HG02840 (cell line): ENCODE data around the gene OR4D10.

Source experiments
- ATAC-seq: cut with Tn5 transposase; IDR thresholded peaks from one replicate; pipeline ENCODE4 v1.9.1; 2021; ENCODE audit warnings: mild to moderate bottlenecking, moderate library complexity, moderate number of reproducible peaks; ENCODE audit not compliant: unreplicated experiment, low FRiP score

Gene OR4D10

DNA sequence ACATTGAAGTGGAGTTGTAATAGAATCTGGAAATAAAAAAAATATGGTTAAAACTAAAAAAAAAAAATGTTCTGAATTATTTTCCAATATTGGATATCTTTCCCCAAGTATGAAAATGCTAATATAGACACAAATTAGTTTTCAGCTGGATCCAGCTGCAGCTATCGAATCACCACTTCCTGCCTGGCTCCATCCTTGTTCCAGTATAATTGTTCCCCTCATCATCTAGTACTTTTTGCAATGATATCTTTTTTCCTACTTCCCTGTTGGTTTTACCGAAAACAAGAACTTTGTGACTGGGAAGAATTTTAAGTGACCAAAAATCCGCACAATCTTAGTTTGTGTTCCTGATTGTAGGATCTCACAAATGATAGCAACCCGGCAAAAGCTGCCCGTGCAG lies 47.6 kb downstream of the OR4D10 start:
- no peak for ATAC-seq

DNA sequence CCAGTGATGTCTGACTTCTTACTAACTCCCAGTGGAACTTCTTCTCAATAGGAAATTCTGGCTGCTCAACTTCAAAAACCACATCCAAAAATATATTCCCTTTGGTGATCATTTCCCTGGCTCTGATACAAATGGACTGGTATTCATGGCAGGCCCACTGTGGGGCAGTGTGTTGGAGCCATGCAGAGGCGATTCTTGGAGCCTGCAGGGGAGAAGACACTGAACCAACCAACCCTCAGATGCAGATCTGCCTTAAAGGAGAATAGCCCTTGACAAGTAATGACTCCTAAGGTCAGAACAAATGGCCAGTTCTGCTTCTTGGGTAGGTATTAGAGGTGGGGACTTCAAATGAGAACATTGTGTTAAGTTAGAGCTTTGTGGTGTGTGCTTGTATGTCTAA lies 50.4 kb downstream of the OR4D10 start:
- no peak for ATAC-seq

DNA sequence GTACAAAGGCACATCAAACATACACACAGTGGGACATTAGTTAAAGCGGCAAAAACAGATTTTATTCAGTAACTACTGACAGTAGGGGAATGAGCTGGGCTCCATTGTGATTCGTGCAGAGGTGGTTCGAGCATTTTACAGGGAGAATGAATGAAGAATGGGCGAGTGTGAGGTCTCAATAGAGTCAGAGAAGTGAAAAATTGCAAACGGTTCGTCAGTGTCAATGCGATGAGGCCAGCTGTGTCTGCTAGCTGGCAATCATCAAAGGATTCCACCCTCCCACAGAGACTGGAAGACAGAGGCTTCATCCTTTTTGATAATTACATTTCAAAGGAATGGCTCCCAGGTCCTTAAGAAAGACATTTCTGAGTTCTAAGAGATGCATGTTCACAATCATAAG lies 55.6 kb downstream of the OR4D10 start:
- ATAC-seq: no peak
